HK-2 (cell line): Measurements from ENCODE around the gene FUOM.

Source experiments
- DNase-seq: peaks from one replicate; pipeline ENCODE4 v3.0.0-alpha.2; 2018; ENCODE audit not compliant: unreplicated experiment

Gene FUOM

DNA sequence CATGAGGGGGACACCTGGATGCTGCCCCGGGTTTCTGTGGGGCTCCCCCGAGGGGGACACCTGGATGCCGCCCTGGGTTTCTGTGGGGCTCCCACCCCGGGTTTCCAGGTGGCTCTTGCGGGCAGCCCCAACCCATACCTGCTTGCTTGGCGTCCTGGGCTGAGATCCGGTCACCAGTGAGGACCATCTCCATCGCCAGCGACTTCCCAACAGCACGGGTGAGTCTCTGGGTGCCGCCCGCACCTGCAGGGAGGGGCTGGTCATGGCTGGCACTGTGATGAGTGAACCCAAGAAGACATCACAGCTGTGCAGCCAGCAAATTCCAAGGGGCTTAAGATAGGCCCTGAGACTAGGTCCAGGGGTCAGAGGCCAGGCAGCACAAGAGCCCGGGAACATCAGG lies 8.9 kb upstream of the FUOM start:
- no peak for DNase-seq

DNA sequence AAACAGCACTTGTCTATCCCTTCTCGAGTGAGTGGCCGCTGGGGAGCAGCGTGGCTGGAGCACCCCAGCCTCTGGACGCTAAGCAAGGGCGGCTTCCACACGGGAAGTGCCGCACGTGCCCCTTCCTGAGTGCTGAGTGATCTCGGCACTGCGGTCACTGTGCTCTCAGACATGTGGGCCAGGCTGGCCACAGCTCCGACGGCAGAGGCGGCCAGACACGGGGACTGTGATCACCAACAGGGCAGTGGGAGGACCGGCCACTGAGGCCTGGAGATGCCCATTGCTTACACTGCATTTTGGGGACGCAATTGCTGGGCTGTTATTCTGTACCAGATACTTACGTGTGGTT lies 8.3 kb upstream of the FUOM start:
- no peak for DNase-seq

DNA sequence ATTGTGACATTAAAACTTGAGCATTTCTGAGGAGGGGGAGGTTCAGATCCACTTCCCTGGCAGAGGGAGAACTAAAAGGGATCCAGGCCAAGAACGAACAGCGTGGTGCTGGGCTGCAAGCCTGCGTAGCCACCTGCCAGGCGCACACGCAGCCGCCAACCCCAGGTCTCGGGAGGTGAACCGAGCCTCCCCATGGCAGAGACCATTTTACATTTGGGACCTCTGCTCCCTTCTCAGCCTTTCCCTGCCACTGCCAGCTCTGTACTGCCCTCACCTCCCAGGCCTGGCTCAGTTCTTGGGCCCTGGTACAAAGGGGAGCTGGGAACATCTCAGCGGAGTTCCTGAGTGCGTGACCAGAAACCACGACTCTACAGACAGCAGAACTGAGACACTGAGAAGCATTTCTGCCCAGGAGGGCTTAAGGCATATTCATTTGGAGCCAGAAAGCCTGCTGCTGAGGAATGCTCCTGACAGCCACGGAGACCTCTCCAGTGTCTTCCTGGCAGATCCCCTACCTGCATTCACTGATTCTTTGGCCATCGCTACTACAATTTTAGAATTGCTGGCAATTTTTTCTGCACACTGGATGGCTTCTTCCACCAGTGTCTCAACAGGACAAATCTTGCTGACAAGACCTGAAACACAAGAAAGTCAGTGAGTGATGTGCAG lies 7.8 kb upstream of the FUOM start:
- DNase-seq, result no peak

DNA sequence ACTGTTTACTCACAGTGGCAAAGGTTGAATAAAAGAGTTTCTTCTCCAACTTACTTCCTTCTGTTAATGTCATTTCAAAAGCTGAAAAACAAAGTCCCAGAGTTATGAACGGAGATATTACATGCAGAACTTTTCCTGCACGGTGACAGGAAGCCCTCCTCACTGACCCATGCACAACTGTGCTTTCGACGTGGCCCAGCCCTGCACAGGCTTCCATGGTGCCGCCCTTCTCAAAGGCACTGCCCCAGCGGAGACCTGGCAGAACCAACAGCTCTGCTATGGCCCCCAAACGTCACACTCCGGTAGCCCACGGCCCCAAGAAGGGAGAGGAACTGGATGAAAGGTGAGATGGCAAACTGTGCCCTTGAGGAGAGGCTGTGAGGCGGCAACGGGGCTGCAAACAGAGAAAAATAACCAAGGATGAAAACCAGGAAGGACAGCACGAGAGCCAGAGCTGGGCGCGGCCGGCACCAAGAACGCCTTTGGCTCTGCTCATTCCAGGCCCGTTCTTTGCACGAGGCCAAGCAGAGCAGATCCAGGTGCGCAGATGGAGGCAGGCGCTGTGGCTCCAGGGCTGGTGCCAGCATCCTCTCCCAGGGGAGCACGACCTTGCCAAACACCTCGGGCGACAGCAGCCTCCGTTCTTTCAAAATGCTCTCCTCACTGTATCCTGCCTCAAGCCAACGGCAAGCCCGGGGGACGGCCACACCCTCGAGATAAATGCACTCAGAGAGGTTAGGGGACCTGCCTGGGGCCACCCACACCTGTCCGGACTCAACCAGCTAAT lies 7.0 kb upstream of the FUOM start:
- DNase-seq, result no peak

DNA sequence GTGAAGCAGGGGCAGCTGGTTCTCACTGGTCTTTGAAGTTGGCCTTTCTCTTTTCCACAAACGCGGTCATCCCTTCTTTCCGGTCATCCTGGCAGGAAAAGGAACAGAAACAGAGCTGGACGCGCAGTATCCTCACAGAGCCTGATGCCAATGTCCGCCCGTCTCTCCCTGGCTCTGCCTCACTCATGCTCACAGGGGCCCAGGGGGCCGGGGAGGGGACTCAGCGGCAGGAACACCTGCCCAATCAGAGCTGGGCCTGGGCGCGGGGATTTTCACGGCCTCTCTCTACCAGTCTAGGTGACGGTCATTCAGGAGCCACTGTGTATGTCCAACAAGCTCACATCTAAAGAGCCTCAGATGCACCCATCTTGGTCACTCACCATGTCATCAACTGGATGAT lies 5.0 kb upstream of the FUOM start:
- DNase-seq, result no peak

DNA sequence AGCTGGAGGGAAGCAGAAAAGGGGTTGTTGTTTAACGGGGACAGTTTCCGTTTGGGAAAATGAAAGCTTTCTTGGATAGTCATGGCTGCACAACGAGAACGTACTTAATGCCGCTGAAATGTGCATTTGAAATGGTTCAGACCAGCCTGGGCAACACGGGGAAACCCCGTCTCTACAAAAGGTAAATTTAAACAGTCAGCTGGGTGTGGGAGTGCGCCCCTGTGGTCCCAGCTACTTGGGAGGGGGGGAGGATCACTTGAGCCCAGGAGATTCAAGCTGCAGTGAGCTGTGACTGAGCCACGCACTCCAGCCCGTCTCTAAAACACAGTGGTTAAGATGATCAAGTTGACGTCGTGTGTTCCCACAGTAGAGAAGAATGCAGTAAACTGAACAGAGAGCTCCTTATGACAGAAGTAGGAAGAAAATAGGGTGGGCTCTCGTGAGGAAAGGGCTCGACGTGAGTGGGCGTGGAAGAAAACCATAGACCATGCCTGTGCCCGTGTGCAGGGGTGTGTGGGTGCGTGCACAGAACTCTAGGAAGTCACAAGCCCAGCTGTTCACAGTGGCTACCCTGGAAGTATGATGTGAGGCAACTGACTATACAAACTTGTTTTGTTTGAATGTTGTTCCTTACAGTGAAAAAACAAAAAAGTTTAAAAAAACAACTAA lies 4.1 kb upstream of the FUOM start:
- no peak for DNase-seq

DNA sequence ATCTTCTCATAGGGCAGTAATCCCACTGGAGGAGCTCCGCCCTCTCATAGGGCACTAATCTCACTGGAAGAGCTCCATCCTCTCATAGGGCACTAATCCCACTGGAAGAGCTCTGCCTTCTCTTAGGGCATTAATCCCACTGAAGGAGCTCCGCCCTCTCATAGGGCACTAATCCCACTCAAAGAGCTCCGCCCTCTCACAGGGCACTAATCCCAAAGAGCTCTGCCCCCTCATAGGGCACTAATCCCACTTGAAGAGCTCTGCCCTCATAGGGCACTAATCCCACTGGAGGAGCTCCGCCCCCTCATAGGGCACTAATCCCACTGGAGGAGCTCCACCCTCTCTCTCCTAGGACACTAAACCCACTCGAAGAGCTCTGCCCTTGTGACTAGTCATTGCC lies 3.4 kb upstream of the FUOM start:
- DNase-seq, result no peak

DNA sequence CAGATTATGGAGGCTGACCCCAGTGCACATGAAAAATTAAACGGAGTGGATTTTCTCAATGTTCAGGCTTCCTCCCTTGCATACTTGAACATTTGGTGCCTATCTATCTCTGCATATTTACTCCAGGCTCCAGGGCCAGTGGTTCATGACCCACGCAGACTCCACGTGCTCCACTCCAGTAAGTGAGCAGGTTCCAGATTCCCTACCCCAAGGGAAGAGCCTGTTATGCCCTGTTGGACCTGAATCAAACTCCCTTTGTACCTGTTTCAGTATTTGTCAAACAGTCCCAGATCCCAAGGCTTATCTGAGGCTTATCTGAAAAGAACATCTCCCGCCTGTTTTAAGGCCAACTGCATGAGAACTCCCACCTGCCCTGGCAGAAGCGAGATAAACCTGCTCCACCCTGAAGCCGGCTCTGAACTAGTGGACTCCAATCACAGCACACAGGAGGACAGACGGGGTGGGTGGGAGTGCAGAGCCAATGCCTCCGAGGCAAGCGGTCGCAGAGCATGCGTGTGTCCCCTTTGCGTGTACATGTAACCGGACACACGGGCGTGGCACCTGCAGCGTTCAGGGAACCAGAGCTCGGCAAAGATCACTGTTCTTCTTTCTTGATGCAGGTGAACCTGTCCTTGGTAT lies 2.3 kb upstream of the FUOM start:
- DNase-seq, result no peak

DNA sequence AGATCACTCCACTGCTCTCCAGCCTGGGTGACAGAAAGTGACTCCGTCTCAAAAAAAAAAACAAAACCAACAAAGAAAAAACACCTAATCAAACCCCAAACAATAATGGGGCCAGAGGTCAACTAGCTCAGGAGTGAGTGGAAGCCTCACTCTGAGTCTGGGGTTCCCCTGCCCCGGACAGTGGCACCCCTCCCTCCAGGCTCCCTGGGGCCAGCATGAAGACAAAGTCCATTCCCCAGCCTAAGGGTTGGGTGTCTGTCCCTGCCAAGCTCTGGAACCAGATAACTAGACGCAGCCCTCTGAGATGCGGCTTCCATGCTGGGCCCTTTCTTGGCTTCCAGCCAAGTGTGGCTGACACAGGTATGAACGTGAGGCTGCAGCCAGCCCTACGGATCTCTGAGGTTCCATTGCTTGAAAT lies 1.7 kb upstream of the FUOM start:
- no peak for DNase-seq

DNA sequence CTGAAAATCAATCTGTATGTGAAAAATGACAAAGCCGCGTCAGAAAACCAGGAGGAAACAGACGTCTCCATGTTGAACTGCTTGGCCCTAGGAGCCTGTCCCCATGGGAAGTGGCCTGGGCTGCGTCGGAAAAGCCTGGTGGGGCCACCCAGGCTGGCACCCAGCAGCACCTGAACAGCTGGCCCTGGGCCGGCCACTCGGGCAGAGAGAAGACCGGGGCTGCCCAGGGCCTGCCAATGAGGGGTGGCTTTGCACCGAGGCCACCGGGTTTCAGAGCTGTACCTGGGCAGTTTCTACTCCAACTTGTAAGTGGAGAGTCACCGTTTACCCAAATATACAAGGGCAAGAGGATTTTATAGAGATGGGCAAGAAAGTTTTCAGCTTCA lies 1.1 kb upstream of the FUOM start:
- no peak for DNase-seq

DNA sequence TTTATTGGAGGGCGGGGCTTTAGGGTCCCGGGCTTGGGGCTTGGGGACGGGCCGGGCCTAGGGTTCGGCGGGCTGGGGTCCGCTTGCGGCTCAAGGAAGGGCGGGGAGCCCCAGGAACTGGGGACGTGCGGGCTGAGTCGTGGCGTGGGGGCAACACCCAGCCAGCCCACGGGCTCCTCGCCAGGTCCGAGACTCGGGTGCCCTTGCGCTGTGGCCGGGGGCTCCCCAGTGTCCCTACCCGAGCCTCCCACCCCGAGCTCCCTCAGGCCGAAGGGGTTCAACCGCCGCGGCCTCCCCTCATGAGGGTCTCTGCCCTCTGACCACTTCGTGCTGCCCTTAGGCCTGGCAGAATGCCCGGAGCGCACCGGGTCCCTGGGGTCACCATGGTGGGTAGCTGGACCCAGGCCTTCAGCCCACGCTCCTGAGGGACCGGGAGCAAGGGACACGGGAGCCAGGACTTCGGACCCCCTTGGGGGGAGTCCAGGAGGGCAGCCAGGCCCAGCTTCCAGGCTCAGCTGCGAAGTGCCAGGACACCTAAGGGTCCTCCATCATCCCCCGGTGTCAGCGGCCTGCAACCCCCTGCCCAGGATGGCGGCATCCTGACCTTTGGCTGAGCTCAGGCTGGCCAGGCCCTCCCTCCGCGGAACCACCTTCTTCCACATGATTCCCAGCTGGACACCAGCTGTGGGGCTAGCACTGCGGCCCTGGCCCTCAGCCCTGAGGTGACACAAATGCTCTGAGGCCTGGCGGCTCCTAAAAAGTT lies 524 bp upstream of the FUOM start:
- DNase-seq, result no peak

DNA sequence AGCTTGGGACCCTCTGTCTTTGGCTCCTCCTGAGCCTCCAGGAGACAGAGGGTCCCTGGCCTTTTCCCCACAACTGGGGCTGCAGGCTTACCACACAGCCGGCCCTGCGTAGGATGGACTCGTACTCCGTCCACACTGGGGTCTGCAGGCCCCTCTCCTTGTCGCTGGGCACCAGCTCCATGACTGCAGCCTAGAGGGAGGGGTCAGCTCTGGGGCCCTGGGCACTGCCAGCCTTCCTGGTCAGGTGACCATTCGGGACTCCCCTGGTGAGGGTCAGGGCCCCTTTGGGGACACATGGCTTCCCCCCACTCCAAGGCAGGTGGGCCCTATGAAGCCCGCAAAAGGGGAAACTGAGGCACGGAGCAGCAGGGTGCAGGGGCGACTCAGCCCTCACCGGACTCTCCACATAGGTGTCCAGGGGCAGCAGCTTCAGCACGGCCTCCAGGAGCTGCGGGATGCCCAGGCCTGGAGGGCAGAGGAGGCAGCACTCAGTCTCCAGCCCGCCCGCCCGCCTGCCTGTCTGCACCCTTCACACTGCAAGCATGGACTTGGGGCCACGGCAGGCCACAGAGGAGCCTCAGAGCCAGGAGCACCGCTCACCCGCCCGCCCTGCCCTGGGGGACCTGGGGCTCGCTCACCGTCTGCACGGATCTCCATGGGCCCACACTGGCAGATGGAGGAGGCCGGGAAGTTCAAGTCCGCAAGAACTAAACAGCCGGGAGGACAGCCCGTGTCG lies 1.1 kb downstream of the FUOM start:
- DNase-seq, result no peak

DNA sequence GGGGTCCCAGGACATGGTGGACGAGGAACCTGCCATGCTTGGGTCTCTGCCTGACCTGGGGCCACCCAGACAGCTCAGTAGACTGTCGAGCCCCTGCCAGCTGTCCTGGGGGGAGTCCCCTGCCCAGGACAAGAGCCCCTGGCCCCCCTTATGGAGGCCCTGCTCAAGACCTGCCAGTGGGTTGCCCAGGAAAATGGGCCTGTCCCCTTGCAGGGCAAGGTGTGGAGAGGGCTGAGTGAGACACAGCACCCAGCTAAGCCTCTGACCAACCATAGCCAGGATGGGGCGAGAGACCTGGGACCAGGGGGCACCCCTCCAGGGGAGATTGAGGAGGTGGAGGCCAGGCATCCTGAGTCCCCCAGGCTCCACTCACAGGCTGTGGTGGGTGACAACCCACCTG lies 1.8 kb downstream of the FUOM start:
- DNase-seq, result no peak

DNA sequence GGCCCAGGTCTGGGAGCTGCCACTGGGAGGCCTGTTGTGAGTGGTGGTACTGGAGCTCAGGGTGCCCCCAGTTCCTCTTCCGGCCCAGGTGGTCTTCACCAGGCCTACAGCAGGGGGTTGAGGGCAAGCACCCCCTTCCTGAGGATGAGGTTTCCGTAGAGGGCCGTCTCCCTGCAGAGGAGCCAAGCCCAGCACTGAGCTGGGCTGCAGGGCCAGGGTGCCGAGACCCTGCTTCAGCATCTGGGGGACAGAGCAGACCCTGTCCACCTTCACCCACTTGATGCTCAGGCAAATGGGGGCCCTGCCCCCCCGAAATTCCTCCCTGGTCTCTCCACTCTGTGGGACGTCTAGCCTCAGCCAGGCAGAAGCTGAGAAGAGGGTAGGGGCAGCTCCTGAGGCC lies 2.6 kb downstream of the FUOM start:
- DNase-seq, result no peak

DNA sequence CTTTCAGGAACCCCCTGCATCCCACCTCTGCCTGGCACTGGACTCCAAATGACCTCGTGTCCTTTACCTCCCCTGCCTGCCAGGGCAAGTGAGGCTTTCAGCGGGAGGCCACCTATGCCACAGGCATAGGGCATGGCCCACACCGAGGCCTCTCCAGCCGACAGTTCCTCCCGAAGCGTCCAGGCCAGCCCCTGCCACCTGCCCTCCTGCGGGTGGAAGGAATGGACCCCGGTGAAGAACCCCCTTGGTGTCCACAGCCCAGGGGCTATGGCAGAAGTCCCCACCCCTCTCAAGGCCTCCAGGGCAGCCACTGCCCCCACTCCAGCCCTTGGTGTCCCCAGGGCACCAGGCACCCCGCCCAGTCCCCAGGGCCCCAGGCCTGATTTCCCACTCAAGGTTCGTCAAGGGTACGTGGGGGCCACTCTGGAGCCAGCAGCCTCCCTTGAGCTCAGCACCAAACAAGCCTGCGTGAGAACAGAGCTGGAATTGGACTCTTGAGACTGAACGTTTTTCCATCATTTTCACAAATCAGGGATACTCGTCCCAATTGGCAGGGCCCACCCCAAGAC lies 3.1 kb downstream of the FUOM start:
- no peak for DNase-seq

DNA sequence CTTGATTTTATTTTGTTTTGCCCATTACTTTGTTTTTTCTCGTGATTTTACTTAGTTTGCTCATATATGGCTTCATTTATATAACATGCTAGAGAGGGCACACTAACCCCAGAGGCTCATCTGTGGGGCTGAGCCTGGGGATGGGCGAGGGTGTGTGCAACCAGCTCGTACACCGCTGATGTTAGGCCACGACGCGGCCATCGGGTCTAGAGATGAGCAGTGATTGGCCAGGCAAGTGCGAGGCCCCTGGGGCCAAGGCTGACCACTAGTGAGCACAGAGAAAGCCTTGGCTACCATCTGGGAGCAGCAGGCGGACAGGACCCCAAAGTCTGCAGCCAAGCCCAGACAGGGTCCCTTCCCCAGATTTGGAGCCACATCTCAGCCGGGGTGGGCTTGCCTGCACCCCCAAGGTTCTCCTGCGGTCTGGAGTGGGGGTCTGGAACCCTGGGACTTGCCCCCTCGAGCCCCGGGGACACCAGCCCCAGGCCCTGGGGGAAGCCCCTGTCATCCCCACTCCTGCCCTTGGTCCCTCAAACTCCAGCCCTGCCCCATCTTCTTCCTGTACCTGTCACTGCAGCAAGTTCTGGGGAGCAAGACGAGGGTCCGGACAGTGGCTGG lies 3.7 kb downstream of the FUOM start:
- DNase-seq, result no peak

DNA sequence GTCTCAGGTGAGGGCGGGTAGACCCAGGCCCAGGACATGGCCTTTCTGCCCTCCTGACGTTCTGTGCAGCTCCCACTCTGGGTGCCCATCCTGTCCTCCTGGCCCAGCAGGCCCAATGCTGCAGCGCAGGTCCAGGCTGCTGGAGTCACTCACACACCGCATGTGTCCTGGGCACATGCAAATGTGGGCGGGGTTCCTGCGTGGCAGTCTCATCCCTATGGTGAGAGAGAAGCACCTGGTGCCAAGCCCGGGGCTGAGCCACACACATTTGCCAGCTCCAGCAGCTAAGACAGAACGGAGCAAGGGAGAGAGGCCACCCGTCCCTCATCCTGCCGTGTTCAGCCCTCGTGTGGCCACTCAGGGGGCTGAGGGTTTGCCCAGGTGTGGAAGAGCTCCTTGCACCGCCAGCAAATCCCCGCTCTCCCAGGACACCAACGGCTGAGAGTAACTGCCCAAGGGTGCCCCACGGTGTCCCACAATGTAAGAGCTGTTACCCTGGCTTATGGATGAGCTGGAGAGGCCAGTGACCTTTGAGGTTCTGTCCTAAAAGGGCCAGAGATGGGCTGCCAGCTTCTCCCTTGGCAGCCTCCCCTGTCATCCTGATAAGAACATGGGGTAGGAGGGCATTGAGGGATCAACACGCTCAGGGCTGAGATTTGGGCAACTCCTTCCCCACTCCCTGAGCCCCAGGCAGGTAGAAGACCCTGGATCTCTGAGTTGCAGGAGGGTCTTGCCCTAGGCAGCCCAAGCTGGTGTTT lies 4.4 kb downstream of the FUOM start:
- DNase-seq, result no peak

DNA sequence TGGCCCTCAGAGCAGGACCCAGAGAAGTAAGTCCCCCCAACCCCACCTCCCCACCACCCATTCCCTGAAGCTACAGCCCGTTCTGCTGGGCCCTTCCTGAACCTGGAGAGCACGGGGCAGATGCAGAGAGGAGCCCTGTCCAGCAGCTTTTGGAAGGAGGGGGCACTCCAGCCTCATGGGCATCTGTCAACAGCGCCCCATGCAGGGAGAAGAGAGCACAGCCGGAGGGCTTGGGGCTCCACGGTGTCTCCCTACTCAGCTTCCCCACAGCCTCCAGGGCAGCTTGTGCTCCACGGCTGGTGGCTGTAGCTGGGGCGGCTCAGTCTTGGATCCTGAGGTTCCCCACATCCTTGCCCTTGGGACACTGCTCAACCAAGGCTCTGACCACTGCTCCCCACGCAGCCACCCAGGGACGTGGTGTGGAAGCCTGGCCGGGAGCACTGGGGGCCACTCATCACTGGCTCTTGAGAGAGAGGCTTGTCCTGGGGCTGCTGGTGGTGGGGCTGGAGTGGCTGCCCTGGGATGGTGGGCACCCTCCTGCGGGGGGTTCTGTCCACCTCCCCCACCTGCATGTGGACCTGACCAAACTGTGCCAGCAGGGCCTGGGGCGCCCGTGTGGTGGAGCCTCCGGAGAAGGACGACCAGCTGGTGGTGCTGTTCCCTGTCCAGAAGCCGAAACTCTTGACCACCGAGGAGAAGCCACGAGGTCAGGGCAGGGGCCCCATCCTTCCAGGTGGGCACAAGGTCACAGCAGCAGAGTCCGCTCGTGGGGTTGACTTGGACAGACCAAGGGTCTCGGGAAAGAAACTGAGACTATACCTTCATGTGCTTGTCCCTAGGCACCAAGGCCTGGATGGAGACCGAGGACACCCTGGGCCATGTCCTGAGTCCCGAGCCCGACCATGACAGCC lies 6.2 kb downstream of the FUOM start:
- no peak for DNase-seq

DNA sequence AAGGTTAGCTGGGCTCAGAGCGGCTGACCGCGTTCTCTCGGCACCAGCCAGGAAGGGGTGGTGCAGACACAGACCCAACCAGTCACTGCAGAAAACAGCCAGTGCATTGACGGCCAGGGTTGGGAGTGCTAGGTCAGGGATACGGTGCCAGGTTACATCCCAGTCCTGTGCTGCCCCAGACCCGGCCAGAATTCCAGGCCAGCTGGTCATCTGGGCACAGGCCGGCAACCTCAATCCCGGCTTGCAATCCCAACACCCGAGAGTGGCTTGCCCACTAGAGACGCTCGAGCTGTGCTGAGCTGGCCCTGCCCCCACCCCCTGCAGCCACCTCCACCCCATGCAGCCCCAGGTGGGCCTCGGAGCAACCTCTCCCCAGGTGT lies 6.9 kb downstream of the FUOM start:
- DNase-seq, result no peak
